ENCODE data around the gene CFAP20DC.
"Not testable (repeated sequence)": the region's sequence is repeated elsewhere in the genome, so short reads cannot be mapped to it uniquely, and the experiment has no call there.

The CFAP20DC gene

DNA sequence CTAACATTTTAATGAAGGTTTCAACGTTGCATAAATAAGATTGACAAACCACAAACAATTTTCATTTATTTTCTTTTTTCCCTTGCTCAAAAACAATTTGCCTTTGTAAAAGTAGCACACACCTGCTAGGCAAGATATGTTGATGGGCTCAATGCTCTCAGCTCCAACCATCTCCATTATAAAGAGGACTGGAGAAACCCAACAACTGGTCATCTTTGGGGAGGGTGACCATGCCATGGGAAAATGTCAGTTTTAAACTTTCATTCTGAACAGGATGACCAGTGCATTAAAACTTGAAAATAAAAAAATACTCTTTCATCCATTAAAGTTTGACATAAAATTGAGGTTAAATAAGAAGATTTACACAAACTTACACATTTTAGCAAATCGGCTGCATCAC, 183.7 kb downstream of the CFAP20DC start:
- no peak for DNase-seq (ENCODE audit: low spot score)

DNA sequence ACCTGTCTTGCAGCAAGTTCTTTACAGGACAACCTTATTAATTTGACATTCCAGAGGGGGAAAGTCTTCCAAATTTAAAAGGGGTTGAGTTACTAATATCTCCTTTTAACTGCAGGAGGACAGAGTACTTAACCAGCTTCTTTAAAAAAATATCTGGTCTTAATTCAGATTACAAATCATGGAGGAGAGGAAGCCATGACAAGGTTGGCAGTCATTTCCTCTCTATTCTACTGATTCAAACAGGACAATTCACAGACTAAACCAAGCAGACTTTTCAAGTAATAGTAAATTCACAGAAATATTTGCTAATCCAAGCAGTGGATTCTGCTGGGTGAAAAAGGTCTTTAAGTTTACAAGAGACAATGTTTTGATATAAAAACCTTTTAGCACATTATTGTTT, 185.3 kb downstream of the CFAP20DC start:
- DNase-seq (ENCODE audit: low spot score), result no peak

DNA sequence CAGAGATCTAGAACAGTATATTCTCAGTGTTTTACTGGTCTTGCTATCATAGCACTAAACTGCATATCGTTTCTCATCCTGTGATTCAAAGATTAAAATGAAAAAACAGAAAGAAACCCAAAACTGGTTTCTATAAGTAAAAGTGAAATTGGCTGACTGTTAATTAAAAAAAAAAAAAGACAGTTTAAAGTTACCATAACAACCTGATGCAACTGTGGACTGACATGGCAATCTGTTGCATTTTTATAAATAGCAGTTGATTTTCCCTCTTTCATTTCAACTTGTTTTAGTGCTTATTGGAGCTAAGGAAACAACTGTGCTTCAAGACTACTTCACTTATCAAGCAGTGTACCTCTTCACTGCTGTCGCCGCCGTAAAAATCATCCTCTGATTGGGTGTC, 186.6 kb downstream of the CFAP20DC start:
- no peak for DNase-seq (ENCODE audit: low spot score)

DNA sequence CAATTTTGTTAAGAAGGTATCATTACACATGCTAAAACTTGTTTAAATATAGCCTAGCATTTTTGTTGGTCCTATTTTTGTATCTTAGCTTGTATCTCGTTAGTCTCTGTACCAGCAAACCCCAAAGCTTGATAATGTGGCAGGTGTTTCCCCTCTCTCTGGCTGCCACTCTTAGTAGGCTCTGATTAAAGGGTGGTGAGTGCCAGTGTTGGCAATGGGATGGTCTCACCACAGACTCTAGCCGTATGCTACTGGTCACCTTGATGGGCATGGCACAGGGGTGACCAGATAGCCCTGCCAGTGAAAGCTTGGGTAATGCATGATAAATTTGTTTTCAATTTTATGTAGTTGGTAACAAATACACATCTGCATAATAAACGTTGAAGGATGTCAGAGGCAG, 188.3 kb downstream of the CFAP20DC start:
- DNase-seq (ENCODE audit: low spot score), result no peak

DNA sequence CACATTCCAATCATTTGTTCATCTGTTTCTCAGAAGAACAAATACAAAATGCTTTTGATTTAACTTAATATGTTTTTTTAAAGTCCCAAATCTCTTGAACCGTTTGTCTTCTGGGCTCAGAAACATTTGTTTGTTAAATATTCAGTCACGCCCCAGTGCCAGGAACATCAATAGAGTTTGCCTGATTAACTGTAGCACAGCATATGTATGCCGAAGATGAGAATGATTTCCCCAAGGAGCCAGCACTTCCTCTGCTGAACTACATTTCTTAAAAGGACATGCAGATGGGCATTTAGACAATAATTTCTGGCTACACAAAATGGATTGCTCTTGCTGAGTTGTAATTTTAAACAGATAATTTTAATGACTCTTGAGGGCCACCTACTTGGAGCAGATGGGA, 191.7 kb downstream of the CFAP20DC start:
- DNase-seq (ENCODE audit: low spot score), result no peak

DNA sequence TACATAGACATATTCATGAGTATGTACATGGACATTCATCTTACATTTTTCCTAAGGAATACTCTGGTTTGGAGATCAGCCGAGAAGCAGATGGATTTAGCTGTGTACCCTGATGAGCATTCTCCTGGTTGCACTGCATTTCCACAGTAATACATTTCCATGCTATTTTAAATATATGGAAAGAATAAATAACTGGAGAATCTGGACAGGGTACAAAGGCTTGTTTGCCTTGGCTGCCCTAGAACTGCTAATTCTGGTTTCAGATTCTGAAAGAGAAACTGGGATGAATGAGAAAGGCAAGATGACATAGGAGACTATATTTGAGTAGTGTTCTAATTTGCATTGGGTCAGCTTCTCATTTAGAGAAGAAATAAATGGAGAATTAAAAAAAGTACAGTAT, 192.4 kb downstream of the CFAP20DC start:
- no peak for DNase-seq (ENCODE audit: low spot score)

DNA sequence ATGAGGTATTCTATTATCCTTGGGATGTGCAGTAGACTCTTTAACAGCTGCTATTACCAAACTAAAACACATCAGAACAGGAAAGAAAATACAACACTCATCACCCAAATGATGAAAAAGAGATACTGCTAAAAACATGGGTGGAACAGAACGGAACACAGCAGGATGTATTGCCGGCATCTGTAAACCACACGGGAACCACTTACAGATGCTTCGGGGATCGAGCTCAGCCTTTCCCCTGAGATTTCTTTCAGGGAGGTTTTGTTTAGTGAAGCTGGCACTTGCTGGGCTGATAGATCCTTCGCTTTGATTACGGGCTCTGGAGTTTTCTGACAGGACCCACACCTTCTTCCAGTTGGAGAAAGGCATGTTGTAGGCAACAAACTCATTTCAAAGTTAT, 201.0 kb downstream of the CFAP20DC start:
- DNase-seq (ENCODE audit: low spot score), result no peak

DNA sequence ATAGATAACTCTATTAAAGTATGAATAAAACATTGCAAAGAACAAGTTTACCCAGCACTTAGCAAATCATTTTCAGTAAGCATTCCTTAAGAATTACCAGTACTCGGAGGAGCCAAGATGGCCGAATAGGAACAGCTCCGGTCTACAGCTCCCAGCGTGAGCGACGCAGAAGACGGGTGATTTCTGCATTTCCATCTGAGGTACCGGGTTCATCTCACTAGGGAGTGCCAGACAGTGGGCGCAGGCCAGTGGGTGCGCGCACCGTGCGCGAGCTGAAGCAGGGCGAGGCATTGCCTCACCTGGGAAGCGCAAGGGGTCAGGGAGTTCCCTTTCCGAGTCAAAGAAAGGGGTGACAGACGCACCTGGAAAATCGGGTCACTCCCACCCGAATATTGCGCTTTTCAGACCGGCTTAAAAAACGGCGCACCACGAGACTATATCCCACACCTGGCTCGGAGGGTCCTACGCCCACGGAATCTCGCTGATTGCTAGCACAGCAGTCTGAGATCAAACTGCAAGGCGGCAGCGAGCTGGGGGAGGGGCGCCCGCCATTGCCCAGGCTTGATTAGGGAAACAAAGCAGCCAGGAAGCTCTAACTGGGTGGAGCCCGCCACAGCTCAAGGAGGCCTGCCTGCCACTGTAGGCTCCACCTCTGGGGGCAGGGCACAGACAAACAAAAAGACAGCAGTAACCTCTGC, 207.6 kb downstream of the CFAP20DC start:
- not testable (repeated sequence) for DNase-seq (ENCODE audit: low spot score)

DNA sequence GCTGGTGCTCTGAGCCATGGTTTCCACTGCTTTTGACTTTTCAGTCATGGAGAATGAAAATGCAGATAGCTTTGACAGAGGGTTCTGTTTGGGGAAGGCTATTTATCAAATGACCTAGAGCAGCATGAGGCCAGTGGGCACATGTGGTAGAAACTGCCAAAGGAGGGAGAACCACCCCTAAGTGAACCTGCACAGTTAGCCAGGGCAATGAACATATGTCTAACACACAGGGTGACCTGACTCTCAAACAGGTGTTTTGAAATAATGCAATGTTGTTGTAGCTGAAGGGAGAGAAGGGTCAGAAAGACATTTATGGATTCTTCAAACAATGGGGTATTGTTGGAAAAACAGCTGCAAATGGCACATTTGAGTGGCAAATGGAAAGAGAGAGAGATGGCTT, 208.9 kb downstream of the CFAP20DC start:
- DNase-seq (ENCODE audit: low spot score), result no peak

DNA sequence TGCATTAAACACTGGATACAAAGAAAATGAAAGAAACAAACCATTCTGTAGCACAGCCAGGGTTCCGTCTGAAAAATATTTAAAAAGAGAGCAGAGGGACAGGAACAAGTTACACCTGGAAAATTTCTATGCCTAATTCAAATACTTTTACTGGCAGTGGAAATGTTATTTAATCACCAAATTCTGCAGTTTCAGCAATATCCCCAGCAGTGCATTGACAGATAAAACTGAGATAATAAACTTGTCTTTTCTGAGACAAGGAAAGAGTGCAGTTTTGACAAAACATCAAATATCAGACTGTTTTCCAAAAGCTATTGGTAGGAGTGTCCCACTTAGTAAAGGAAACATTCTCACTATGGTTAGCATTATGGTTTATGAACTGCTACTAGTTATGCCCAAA, 209.9 kb downstream of the CFAP20DC start:
- no peak for DNase-seq (ENCODE audit: low spot score)

DNA sequence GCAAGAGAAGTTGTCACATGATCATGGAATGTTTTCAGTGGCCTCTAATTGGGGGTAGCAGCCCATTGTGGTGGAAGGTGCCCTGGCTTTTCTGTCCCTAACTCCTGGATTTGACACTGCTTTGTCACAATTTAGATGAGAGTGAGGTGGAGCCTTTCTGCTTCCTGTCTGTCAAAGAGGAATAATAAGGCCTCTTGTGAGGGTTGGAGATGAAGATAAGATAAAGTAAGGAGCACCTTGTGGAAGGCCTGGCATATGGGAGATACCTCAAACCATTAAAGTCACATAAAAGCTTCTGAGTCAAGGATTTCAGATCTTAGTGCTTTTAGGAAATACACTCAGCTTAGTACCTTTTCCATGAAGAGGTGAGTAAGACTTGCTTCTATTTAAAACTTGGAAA, 210.6 kb downstream of the CFAP20DC start:
- no peak for DNase-seq (ENCODE audit: low spot score)

DNA sequence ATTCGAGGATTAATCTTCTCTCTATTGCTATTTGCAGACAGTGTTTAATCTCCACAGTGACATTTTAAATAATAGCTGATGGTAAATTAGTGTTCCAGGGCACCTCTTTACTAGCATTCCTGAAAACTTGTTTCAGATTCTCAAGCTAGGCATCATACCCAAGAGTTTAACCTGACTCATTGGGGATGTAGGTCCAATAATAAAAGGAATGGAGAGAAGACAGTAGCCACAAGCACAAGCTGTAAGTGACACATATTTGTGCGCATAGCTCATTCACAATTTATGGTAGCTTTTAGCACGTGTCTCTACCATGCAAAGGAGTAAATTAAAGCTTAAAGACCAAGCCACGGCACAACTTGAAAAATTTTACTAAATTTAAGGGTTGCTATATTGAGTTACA, 212.0 kb downstream of the CFAP20DC start:
- peak; percentile 56 for DNase-seq (ENCODE audit: low spot score)

DNA sequence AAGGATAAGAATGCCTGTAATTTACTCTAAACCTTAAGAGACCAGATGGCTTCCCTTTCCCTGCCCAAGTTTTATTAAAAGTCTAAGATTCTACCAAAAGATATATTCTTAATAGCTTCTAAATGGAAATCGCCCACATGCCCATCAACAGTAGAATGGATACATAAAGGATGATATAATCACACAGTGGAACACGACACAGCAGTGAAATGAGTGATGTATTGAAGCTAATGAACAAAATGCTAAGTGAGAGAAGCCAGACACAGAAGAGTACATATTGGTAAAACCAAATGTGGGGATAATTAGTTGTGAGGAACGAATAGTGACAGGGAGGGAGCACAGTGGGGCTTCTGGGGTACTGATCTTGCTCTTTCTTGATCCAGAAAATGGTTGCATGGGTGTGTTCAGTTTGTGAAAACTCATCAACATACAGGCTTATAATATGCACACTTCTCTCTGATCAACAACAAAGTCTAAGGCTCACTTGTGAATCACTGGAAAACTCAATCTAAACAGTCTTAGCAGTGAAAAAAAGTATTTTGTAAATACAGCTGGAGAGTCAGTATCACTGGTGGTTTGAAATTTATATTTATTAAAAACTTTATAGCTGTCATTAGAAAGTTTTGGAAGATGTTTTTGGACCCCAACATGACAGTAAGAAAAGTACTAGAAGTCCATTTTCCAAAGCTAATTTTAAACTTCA, 212.5 kb downstream of the CFAP20DC start:
- no peak for DNase-seq (ENCODE audit: low spot score)

DNA sequence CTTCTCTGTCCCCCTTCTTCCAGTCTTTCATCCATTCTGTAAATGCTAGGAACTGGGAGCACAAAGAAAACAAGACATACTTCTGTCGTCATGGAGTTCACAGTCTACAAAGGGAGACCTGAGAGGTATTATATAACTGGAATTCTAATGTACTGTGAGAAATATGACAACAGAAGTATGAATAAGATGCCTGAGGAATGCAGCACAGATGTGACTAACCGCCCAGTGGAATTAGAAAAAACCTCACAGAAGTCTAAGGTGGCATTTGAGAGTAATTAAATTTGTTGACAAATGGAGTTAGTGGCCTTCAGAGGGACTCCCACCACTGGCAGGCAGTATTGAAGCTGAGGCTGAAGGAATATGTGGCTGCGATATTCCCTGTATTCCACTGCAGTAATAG, 214.7 kb downstream of the CFAP20DC start:
- peak; percentile 69 for DNase-seq (ENCODE audit: low spot score)

DNA sequence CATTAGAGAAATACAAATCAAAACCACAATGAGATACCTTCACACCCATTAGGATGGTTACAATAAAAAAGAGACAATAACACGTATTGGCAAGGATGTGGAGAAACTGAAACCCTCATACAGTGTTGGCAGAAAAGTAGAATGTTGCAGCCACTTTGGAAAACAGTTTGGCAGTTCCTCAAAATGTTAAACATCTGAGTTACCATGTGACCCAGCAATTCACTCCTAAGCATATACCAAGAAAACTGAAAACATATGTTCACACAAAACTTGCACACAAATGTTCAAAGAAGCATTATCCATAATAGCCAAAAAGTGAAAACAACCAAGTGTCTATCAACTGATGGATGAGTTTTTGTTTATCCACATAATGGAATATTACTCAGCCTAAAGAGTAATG, 216.3 kb downstream of the CFAP20DC start:
- no peak for DNase-seq (ENCODE audit: low spot score)

DNA sequence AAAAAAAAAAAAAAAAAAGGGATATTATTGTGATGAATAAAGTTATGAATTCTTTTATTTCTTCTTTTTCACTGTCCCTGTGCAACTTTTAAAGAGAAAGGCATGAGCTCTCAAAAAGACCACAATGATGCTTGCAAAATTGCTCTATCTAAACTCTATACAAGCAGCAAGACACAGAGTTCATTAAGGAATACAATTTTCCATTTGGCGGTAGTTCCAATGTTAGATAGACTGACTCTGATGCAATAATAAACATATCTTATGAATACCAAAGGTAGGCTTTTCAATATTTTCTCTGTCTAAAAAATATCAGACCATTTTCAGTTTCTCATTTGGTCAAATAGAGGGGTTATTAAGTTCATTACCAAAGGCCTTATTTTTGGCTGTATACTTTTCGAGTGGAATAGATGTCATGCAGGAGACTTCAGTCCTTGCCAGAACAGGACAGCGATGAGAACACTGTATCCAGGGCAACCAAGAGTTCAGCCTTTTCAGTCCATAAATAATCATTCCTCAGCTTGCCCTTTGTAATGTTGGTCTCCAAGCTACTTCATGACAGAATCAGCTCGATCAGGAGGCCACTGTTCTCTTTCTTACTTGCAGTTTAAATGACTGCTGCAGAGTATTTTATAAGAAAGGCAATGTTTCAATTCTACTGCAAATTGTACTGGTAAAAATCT, 220.4 kb downstream of the CFAP20DC start:
- no peak for DNase-seq (ENCODE audit: low spot score)

DNA sequence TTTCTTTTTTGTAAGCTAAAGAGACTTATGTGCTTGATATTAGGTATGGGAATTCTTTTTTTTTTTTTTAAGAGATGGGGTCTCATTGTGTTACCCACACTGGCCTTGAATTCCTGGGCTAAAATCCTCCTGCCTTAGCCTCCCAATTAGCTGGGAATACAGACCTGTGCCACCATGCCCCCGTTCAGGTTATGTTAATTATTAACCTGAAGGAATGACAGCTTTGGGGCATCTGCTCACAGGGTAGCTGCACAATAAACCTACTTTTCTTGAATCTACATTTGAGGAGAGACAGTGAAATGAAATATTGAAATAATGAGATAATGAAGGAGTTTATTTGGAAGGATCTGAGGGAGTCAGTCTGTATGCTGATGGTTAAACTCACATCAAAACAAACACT, 225.0 kb downstream of the CFAP20DC start:
- DNase-seq (ENCODE audit: low spot score), result peak; percentile 19

DNA sequence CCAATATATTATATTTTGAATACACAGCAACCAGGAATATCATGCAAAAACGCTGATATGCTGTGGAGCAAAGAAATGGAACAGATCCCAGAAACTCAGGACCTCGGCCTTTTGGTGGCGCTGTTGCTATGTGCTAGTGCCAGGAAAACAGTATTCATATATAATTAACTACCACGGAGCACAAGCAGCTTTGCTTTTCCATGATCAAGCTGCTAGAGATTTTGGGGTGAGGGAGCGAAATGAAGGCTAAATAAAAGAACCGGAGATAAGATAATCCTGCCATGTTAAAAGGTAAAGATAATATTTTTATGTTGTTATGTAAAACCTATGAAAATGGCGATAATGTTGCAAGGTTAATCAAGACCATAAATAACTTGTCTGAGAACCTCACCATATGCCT, 225.5 kb downstream of the CFAP20DC start:
- peak; percentile 72 for DNase-seq (ENCODE audit: low spot score)

DNA sequence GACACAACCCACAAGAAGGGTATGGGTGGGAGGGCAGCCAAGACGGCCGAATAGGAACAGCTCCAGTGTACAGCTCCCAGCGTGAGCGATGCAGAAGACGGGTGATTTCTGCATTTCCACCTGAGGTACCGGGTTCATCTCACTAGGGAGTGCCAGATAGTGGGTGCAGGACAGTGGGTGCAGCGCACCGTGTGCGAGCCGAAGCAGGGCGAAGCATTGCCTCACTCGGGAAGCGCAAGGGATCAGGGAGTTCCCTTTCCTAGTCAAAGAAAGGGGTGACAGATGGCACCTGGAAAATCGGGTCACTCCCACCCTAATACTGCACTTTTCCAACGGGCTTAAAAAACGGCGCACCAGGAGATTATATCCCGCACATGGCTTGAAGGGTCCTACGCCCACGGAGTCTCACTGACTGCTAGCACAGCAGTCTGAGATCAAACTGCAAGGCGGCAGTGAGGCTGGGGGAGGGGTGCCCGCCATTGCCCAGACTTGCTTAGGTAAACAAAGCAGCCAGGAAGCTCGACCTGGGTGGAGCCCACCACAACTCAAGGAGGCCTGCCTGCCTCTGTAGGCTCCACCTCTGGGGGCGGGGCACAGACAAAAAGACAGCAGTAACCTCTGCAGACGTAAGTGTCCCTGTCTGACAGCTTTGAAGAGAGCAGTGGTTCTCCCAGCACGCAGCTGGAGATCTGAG, 243.1 kb downstream of the CFAP20DC start:
- DNase-seq (ENCODE audit: low spot score), result not testable (repeated sequence)

DNA sequence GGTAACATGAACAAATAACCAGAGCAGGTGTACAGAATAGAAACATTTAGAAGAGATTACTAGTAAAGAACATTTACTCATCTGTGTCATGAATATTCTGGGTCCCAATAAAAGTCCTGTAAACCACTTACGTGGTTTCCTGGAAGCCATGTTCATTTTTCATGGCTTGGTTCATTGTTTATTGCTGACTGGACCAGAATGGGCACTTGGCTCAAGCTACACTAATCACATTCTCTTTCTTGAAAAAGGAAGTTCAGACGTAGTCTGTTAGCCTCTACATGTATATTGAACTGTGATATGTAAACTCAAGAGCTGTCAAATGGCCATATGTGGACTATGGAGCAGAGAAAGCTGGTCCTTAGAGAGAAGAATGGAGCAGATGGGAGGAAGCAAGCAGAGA, 244.9 kb downstream of the CFAP20DC start:
- DNase-seq (ENCODE audit: low spot score), result no peak

DNA sequence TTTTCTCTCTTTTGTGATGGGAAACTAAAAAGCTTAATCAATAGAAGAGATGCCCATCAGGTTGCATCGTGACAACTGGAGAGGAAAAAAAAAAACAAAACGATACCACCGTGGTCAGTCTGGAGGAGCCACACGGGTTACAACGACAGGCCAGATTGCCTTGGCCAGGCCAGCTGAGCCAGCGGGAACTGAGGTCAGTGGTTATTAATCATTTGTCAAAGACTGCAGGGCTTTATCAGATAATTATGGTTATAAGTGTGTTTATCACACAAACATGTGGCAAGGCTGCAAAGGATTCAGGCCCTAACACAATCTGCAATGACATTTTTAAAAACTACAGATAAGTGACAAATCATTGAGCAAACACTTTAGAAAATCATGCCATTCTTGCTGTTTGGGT, 248.3 kb downstream of the CFAP20DC start:
- DNase-seq (ENCODE audit: low spot score), result no peak

DNA sequence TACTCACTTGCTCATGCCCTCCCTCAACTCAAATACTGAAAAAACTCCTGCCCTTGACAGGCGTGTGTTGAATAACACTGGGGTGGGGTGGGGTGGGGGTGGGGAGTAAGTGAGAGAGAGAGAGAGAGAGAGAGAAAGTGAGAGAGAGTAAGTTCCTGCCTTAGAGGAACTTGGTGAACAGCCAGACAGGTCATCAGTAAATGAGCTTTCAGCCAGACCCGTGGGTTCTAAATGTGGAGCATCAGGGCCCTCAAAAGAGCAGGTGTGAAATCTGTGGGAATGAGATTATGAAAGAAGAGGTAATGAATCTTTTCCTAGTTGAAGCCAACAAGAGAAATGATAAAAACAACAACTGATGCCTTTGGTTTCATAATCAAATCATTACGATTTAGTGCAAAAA, 248.9 kb downstream of the CFAP20DC start:
- no peak for DNase-seq (ENCODE audit: low spot score)

DNA sequence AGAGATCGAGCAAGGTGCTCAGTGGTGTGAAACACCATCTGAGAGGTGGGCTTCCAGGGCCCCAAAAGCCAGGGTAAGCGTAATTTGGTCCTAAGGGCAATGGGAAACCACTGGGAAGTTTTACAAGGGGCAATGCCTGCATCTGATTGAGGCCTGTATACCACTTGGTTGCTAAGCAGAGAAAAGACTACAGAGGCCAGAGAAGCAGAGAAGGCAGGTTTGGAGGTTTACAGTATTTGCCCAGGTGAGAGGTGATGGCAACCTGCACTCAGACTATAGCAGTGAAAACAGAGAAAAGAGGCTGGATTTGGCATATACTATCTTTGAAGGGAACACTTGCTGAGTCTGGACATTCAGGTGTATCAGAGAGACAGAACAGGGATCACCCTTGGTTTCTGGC, 249.8 kb downstream of the CFAP20DC start:
- DNase-seq (ENCODE audit: low spot score), result no peak

All from kidney tubule cell (primary cell).